ENCODE measurements around the gene IRAK1. TPM values are rescaled to one million over a fixed set of nuclear protein-coding genes. Genes with fewer than 3 reads are reported as not detected.

IRAK1 gene
- total RNA-seq, 1 donor from 2014 or later, result 58.4 TPM

Other genes with a start within 250 kb of the IRAK1 start
- not detected for gene SRPK3, start 238.9 kb downstream of the IRAK1 start, total RNA-seq
- 25.4 TPM for gene IDH3G, start 225.5 kb downstream of the IRAK1 start, total RNA-seq
- 211 TPM for gene SSR4, start 225.2 kb downstream of the IRAK1 start, total RNA-seq
- gene PDZD4, start 189.4 kb downstream of the IRAK1 start, total RNA-seq, result 0.91 TPM
- 0.88 TPM for gene L1CAM, start 133.7 kb downstream of the IRAK1 start, total RNA-seq
- gene AVPR2, start 115.2 kb downstream of the IRAK1 start, total RNA-seq, result not detected
- 8.1 TPM for gene ARHGAP4, start 93.6 kb downstream of the IRAK1 start, total RNA-seq
- gene NAA10, start 84.9 kb downstream of the IRAK1 start, total RNA-seq, result 38.0 TPM
- 5.5 TPM for gene RENBP, start 75.3 kb downstream of the IRAK1 start, total RNA-seq
- gene HCFC1, start 48.1 kb downstream of the IRAK1 start, total RNA-seq, result 17.2 TPM
- 11.6 TPM for gene TMEM187, start 47.1 kb downstream of the IRAK1 start, total RNA-seq
- 13.9 TPM for gene MECP2, start 77.8 kb upstream of the IRAK1 start, total RNA-seq
- not detected for gene OPN1LW, start 124.3 kb upstream of the IRAK1 start, total RNA-seq
- not detected for gene OPN1MW, start 162.7 kb upstream of the IRAK1 start, total RNA-seq
- gene OPN1MW2, start 199.9 kb upstream of the IRAK1 start, total RNA-seq, result not detected
- gene OPN1MW3, start 237.7 kb upstream of the IRAK1 start, total RNA-seq, result not detected